Mesothelial cell of epicardium (in vitro differentiated cells): ENCODE results near the gene RNF213. TPM values are rescaled to one million over a fixed set of nuclear protein-coding genes. Genes with fewer than 3 reads are reported as not detected.

Experiments
- DNase-seq, 2 experiments: peaks; one replicate each; pipeline ENCODE4 v3.0.0; 2021; ENCODE audit warnings: low spot score in 2 of 2; ENCODE audit not compliant: unreplicated experiment in 2 of 2
- H3K27ac Mint-ChIP-seq: 2 replicates; pipeline ENCODE4 v1.8.0; 2021; ENCODE audit warnings: mixed read lengths
- H3K27me3 Mint-ChIP-seq: 2 replicates; pipeline ENCODE4 v1.8.0; 2021; ENCODE audit warnings: low read depth, mixed read lengths
- H3K36me3 Mint-ChIP-seq: 2 replicates; pipeline ENCODE4 v1.8.0; 2021; ENCODE audit warnings: mixed read lengths
- H3K4me1 Mint-ChIP-seq: 2 replicates; pipeline ENCODE4 v1.8.0; 2021; ENCODE audit warnings: mixed read lengths
- H3K4me3 Mint-ChIP-seq: 2 replicates; pipeline ENCODE4 v1.8.0; 2021; ENCODE audit warnings: mild to moderate bottlenecking, moderate library complexity, mixed read lengths
- H3K9me3 Mint-ChIP-seq: 2 replicates; pipeline ENCODE4 v1.8.0; 2021; ENCODE audit warnings: mixed read lengths
- CTCF ChIP-seq: fragments of 200-600 bp; sonication (generic); IDR thresholded peaks from one replicate; pipeline ENCODE4 v1.5.0; 2021; ENCODE audit warnings: antibody characterized with exemption; ENCODE audit not compliant: unreplicated experiment
- total RNA-seq: library from RNA; stranded (reverse); gene quantifications from 3 replicates; pipeline ENCODE4 v1.2.1, GENCODE V29; 2021

Gene RNF213
- total RNA-seq, 1 donor from 2014 or later: 76.7 TPM

- H3K27me3 Mint-ChIP-seq: no peaks in the 10 kb centered on the region
- peaks cover 38% of the 10 kb centered on the region for H3K36me3 Mint-ChIP-seq
- DNase-seq: no peak
- H3K27ac Mint-ChIP-seq: no peak overlapping the region
- H3K4me3 Mint-ChIP-seq: no peak overlapping the region
- H3K4me1 Mint-ChIP-seq: no peaks in the 10 kb centered on the region
- no peak for TF ChIP-seq CTCF
- H3K9me3 Mint-ChIP-seq: no peaks in the 10 kb centered on the region
Observed at GRCh38 chr17:80365001-80365965, 104.6 kb downstream of the RNF213 start.

- no peaks in the 10 kb centered on the region for H3K4me1 Mint-ChIP-seq
- H3K27ac Mint-ChIP-seq: no peak overlapping the region
- H3K27me3 Mint-ChIP-seq: no peaks in the 10 kb centered on the region
- H3K4me3 Mint-ChIP-seq: no peak overlapping the region
- TF ChIP-seq CTCF: no peak
- no peak for DNase-seq
- no peaks in the 10 kb centered on the region for H3K9me3 Mint-ChIP-seq
- peaks cover 35% of the 10 kb centered on the region for H3K36me3 Mint-ChIP-seq
Observed at GRCh38 chr17:80365983-80366382, 105.3 kb downstream of the RNF213 start.

- no peak for DNase-seq
- peaks cover 29% of the 10 kb centered on the region for H3K36me3 Mint-ChIP-seq
Observed at GRCh38 chr17:80367503-80367902, 106.9 kb downstream of the RNF213 start.

GRCh38 chr17:80371196-80371595 lies 110.5 kb downstream of the RNF213 start:
- Mint-ChIP-seq H3K27ac (no peak overlapping the region), H3K27me3 (no peaks in the 10 kb centered on the region), H3K9me3 (no peaks in the 10 kb centered on the region), H3K36me3 (peaks cover 39% of the 10 kb centered on the region), H3K4me1 (no peaks in the 10 kb centered on the region), H3K4me3 (no peak overlapping the region)
- no peak for TF ChIP-seq CTCF
- DNase-seq: no peak

More at GRCh38 chr17:80367503-80367902, 106.9 kb downstream of the RNF213 start:
- Mint-ChIP-seq H3K4me3 (no peak overlapping the region), H3K27ac (no peak overlapping the region), H3K9me3 (no peaks in the 10 kb centered on the region), H3K4me1 (no peaks in the 10 kb centered on the region), H3K27me3 (no peaks in the 10 kb centered on the region)
- no peak for TF ChIP-seq CTCF

- Mint-ChIP-seq H3K9me3 (no peaks in the 10 kb centered on the region), H3K4me3 (no peak overlapping the region), H3K4me1 (no peaks in the 10 kb centered on the region), H3K27ac (no peak overlapping the region), H3K27me3 (no peaks in the 10 kb centered on the region), H3K36me3 (peaks cover 50% of the 10 kb centered on the region)
- no peak for TF ChIP-seq CTCF
- DNase-seq: no peak
Observed at GRCh38 chr17:80372456-80372855, 111.8 kb downstream of the RNF213 start.
